K562 (cell line): ENCODE data around the gene FCHSD1. TPM values are rescaled to one million over a fixed set of nuclear protein-coding genes. Genes with fewer than 3 reads are reported as not detected.

Experiments used
- EGR1 ChIP-seq: fragments of 450-650 bp; conservative IDR thresholded peaks from 2 replicates; pipeline ENCODE4 v1.6.1; 2017; ENCODE audit warnings: mild to moderate bottlenecking
- KDM5B ChIP-seq: fragments of 200-600 bp; sonication (generic); IDR thresholded peaks from 2 replicates; pipeline ENCODE4 v1.6.1; 2012; ENCODE audit warnings: low read depth, mild to moderate bottlenecking, moderate library complexity, low read length, control low read depth, inconsistent platforms; ENCODE audit not compliant: insufficient replicate concordance
- NR2C2 ChIP-seq, 2 experiments: fragments of 200-800 bp in 1 of 2; sonication (Bioruptor generic) in 1 of 2; sonication (generic) in 1 of 2; formaldehyde crosslinking in 1 of 2; IDR thresholded peaks; 2 replicates each; pipeline versions ENCODE4 v1.6.1 to v1.8.0; 2016 to 2022; ENCODE audit warnings: mild to moderate bottlenecking in 1 of 2, missing compliant biosample characterization in 1 of 2, missing genetic modification characterization in 1 of 2, missing genetic modification reagents in 1 of 2
- PPARD ChIP-seq: fragments of 250-450 bp; sonication (Bioruptor Pico); IDR thresholded peaks from 2 replicates; pipeline ENCODE4 v1.8.0; 2022; ENCODE audit warnings: inconsistent platforms, mild to moderate bottlenecking, moderate library complexity
- PTTG1 ChIP-seq: fragments of 450-650 bp; IDR thresholded peaks from 2 replicates; pipeline ENCODE4 v1.6.1; 2016; ENCODE audit warnings: low read depth, mild to moderate bottlenecking, missing genetic modification characterization, missing compliant biosample characterization
- RCOR1 ChIP-seq, 2 experiments: IDR thresholded peaks; 2 replicates each; pipeline ENCODE4 v1.6.1; 2012; ENCODE audit warnings: low read depth in 2 of 2, low read length in 2 of 2, borderline replicate concordance in 1 of 2, improper control_type of control experiment in 1 of 2
- RNF219 ChIP-seq: fragments of 250-450 bp; sonication (Bioruptor Pico); IDR thresholded peaks from 2 replicates; pipeline ENCODE4 v1.5.0; 2022; ENCODE audit warnings: mild to moderate bottlenecking
- SAP30 ChIP-seq: fragments of 200-600 bp; sonication (generic); IDR thresholded peaks from 2 replicates; pipeline ENCODE4 v1.6.1; 2012; ENCODE audit warnings: borderline replicate concordance, low read depth, mild to moderate bottlenecking, moderate library complexity, low read length, control low read depth, inconsistent platforms; ENCODE audit not compliant: insufficient read depth, poor library complexity, severe bottlenecking
- SIRT6 ChIP-seq: IDR thresholded peaks from one replicate; pipeline ENCODE4 v1.6.1; 2012; ENCODE audit warnings: low read depth, mild to moderate bottlenecking, control low read depth, inconsistent platforms, low read length, moderate library complexity
- ZNF274 ChIP-seq: IDR thresholded peaks from 2 replicates; pipeline ENCODE4 v1.6.1; 2011; ENCODE audit warnings: low read depth, mild to moderate bottlenecking, low read length, moderate library complexity, borderline replicate concordance
- ZNF583 ChIP-seq: fragments of 250-450 bp; sonication (Bioruptor Pico); IDR thresholded peaks from 2 replicates; pipeline ENCODE4 v1.4.0; 2020
- ZNF584 ChIP-seq: fragments of 200-800 bp; sonication (Bioruptor generic); IDR thresholded peaks from 2 replicates; pipeline ENCODE4 v1.6.1; 2016; ENCODE audit warnings: low read depth, mild to moderate bottlenecking, missing genetic modification characterization, missing compliant biosample characterization
- ZNF740 ChIP-seq, 3 experiments: fragments of 200-800 bp in 1 of 3; sonication (Bioruptor generic) in 1 of 3; sonication (generic) in 1 of 3; formaldehyde crosslinking in 1 of 3; IDR thresholded peaks; 2 replicates each; pipeline versions ENCODE4 v1.6.1 to v1.8.0; 2016 to 2022; ENCODE audit warnings: mild to moderate bottlenecking in 2 of 3, missing compliant biosample characterization in 2 of 3, missing genetic modification characterization in 2 of 3, missing genetic modification reagents in 1 of 3
- ZNF77 ChIP-seq: fragments of 250-450 bp; sonication (Bioruptor Pico); IDR thresholded peaks from 2 replicates; pipeline ENCODE4 v1.5.0; 2020
- ZNF778 ChIP-seq: fragments of 450-650 bp; formaldehyde crosslinking; IDR thresholded peaks from 2 replicates; pipeline ENCODE4 v1.4.0; 2020; ENCODE audit warnings: mild to moderate bottlenecking, moderate library complexity
- polyA plus RNA-seq, 8 experiments: library from polyadenylated mRNA; depleted of rRNA in 4 of 8; stranded (reverse) in 5 of 8; unstranded in 3 of 8; fragments of >200 nt; fragmentation: Nextera tagmentation in 2 of 8; fragmentation: Illumina TruSeq in 1 of 8; extraction: Ambion mirVana in 2 of 8; extraction: Trizol in 1 of 8; gene quantifications; 2 replicates each; pipeline versions ENCODE4 v1.2.1 to v1.2.3, GENCODE V29; 2011 to 2014; ENCODE audit warnings: inconsistent platforms in 1 of 8, missing spikeins in 1 of 8
- total RNA-seq, 7 experiments: library from RNA; depleted of rRNA in 6 of 7; stranded (reverse); fragments of >200 nt in 6 of 7; fragmentation: Illumina TruSeq in 2 of 7; extraction: Trizol in 2 of 7; gene quantifications; 2 replicates each; pipeline versions ENCODE4 v1.2.1 to v1.2.3, GENCODE V29; 2011 to 2021; ENCODE audit warnings: low replicate concordance in 1 of 7
- TF ChIP-seq, protein P1 (sequence below): fragments of 450-650 bp; IDR thresholded peaks from 2 replicates; pipeline ENCODE4 v1.7.0; 2016; ENCODE audit warnings: borderline replicate concordance
- TF ChIP-seq, protein P2 (sequence below): IDR thresholded peaks from 3 replicates; pipeline ENCODE4 v1.6.1; 2011; ENCODE audit warnings: borderline replicate concordance, mild to moderate bottlenecking; ENCODE audit not compliant: insufficient read length, insufficient read depth
- TF ChIP-seq, protein P3 (sequence below): sonication (generic); formaldehyde crosslinking; IDR thresholded peaks from 2 replicates; pipeline ENCODE4 v1.8.1; 2022; ENCODE audit warnings: missing genetic modification reagents

The FCHSD1 gene
- total and polyA plus RNA-seq, 9 of the 15 experiments (the other 6 are each of a cell fraction or from before 2014, with no cell fraction given) = 0.35 to 37.5 (median 13.6) TPM

DNA sequence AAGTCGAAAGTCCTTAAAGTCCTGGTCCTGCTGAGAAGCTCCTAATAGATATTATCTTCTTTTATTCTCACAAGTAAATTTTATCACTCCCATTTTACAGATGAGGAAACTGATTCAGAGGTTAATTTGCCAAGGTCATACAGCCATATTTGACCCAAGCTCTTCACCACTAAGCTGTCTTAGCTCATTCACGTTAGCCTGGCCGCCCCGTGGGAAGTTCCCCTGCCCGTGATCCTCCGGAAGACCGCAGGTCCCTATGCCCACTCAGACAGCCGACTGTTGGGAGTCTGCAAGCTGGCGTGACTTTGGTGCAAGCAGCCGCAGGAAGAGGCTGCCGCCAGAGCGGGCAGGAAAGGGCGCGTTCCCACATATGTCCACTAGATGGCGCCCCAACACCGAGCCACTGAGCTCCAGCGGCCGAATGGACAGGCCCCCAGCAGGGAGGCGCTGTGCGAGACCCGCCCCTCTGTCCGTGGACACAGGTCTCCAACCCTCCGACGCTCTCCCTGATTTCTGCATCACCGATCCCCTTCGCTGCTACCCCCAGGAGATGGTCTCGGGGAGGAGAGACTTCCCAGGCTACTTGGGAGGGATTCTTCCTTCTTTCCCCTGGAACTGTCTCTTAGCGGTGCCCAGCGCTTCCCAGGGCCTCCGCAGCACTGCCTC lies 40.8 kb upstream of the FCHSD1 start (continued):
- TF ChIP-seq SAP30 = no peak
- peak in 1 of 2 experiments; percentile 68; a peak in 2 of 4 replicates for TF ChIP-seq RCOR1 (IDR thresholded peaks at IDR 0.05; ENCODE audit: borderline replicate concordance in 1 of 2, low read depth in 2 of 2, low read length in 2 of 2)
- TF ChIP-seq, protein P1, sequence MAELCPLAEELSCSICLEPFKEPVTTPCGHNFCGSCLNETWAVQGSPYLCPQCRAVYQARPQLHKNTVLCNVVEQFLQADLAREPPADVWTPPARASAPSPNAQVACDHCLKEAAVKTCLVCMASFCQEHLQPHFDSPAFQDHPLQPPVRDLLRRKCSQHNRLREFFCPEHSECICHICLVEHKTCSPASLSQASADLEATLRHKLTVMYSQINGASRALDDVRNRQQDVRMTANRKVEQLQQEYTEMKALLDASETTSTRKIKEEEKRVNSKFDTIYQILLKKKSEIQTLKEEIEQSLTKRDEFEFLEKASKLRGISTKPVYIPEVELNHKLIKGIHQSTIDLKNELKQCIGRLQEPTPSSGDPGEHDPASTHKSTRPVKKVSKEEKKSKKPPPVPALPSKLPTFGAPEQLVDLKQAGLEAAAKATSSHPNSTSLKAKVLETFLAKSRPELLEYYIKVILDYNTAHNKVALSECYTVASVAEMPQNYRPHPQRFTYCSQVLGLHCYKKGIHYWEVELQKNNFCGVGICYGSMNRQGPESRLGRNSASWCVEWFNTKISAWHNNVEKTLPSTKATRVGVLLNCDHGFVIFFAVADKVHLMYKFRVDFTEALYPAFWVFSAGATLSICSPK = no peak
- TF ChIP-seq EGR1 = no peak
- TF ChIP-seq, protein P2, sequence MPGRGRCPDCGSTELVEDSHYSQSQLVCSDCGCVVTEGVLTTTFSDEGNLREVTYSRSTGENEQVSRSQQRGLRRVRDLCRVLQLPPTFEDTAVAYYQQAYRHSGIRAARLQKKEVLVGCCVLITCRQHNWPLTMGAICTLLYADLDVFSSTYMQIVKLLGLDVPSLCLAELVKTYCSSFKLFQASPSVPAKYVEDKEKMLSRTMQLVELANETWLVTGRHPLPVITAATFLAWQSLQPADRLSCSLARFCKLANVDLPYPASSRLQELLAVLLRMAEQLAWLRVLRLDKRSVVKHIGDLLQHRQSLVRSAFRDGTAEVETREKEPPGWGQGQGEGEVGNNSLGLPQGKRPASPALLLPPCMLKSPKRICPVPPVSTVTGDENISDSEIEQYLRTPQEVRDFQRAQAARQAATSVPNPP = no peak
- TF ChIP-seq SIRT6 = no peak
- peak; percentile 62; the same call in 1 of the 2 replicates for TF ChIP-seq ZNF740 (CRISPR knock-in tag; IDR thresholded peaks at IDR 0.05)
- no peak for TF ChIP-seq ZNF740 (tag; IDR thresholded peaks at IDR 0.05)
- no peak for TF ChIP-seq ZNF77 (CRISPR knock-in tag)
- TF ChIP-seq RNF219 (CRISPR knock-in tag) = no peak
- no peak for TF ChIP-seq ZNF583
- no peak for TF ChIP-seq ZNF778 (CRISPR knock-in tag)
- TF ChIP-seq NR2C2 (CRISPR knock-in tag; IDR thresholded peaks at IDR 0.05) = no peak
- TF ChIP-seq NR2C2 (tag; IDR thresholded peaks at IDR 0.05) = 0 out of 2 replicates have a peak, but pooled peaks have one; percentile 53
- TF ChIP-seq ZNF274 = no peak
- TF ChIP-seq PTTG1 (tag) = no peak
- TF ChIP-seq, protein P3, sequence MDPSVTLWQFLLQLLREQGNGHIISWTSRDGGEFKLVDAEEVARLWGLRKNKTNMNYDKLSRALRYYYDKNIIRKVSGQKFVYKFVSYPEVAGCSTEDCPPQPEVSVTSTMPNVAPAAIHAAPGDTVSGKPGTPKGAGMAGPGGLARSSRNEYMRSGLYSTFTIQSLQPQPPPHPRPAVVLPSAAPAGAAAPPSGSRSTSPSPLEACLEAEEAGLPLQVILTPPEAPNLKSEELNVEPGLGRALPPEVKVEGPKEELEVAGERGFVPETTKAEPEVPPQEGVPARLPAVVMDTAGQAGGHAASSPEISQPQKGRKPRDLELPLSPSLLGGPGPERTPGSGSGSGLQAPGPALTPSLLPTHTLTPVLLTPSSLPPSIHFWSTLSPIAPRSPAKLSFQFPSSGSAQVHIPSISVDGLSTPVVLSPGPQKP = no peak
- no peak for TF ChIP-seq ZNF584
- no peak for TF ChIP-seq KDM5B
- no peak for TF ChIP-seq PPARD (CRISPR knock-in tag)
